Neutrophil (primary cell): ENCODE data around the gene KLHL1.

Experiments
- H3K27ac ChIP-seq: fragments of 200-600 bp; sonication (generic); 2 replicates; pipeline ENCODE4 v1.5.1; 2016; ENCODE audit warnings: mild to moderate bottlenecking, moderate library complexity
- H3K27me3 ChIP-seq: fragments of 200-600 bp; sonication (generic); 2 replicates; pipeline ENCODE4 v1.6.0; 2016; ENCODE audit warnings: mild to moderate bottlenecking
- H3K36me3 ChIP-seq: fragments of 200-600 bp; sonication (generic); 2 replicates; pipeline ENCODE4 v1.5.1; 2017
- H3K4me1 ChIP-seq, 2 experiments: fragments of 200-600 bp in 1 of 2; sonication (generic) in 1 of 2; 1 replicate in 1 of 2; 2 replicates in 1 of 2; pipeline versions ENCODE4 v1.5.1 to v1.6.1; 2013 to 2016; ENCODE audit warnings: low read depth in 1 of 2, low read length in 1 of 2, mild to moderate bottlenecking in 1 of 2, moderate library complexity in 1 of 2; ENCODE audit not compliant: control insufficient read depth in 1 of 2, insufficient read depth in 1 of 2
- H3K4me3 ChIP-seq, 2 experiments: fragments of 200-600 bp in 1 of 2; sonication (generic) in 1 of 2; 1 replicate in 1 of 2; 2 replicates in 1 of 2; pipeline ENCODE4 v1.5.1; 2013 to 2016; ENCODE audit warnings: low read depth in 1 of 2, low read length in 1 of 2, mild to moderate bottlenecking in 1 of 2, moderate library complexity in 1 of 2
- H3K9me3 ChIP-seq: fragments of 200-600 bp; sonication (generic); 2 replicates; pipeline ENCODE4 v1.5.1; 2016
- CTCF ChIP-seq: fragments of 200-600 bp; sonication (generic); IDR thresholded peaks from 2 replicates; pipeline ENCODE4 v1.5.1; 2016; ENCODE audit warnings: antibody characterized with exemption

Gene KLHL1

GRCh38 chr13:69947582-69947981 lies 160.7 kb downstream of the KLHL1 start:
- Histone ChIP-seq H3K4me3 (no peak overlapping the region), H3K27ac (no peak overlapping the region), H3K36me3 (no peaks in the 10 kb centered on the region), H3K27me3 (no peaks in the 10 kb centered on the region), H3K9me3 (no peaks in the 10 kb centered on the region), H3K4me1 (no peaks in the 10 kb centered on the region)
- TF ChIP-seq CTCF = no peak

DNA sequence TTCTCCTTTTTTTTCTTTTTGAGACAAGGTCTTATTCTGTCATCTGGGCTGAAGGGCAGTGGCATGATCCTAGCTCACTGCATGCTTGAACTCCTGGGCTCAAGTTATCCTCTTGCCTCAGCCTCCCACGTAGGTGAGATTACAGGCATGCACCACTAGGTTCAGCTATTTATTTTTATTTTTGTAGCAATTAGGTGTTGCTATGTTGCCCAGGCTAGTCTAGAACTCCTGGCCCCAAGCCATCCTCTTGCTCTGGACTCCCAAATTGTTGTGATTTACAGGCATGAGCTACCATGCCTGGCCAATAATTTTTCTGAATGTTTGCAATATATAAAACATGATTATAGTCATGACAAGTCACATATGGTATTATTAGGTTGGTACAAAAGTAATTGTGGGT lies 161.7 kb downstream of the KLHL1 start:
- Histone ChIP-seq H3K27me3 (no peaks in the 10 kb centered on the region), H3K27ac (no peak overlapping the region), H3K4me1 (no peaks in the 10 kb centered on the region), H3K4me3 (no peak overlapping the region), H3K36me3 (no peaks in the 10 kb centered on the region), H3K9me3 (no peaks in the 10 kb centered on the region)
- no peak for TF ChIP-seq CTCF

DNA sequence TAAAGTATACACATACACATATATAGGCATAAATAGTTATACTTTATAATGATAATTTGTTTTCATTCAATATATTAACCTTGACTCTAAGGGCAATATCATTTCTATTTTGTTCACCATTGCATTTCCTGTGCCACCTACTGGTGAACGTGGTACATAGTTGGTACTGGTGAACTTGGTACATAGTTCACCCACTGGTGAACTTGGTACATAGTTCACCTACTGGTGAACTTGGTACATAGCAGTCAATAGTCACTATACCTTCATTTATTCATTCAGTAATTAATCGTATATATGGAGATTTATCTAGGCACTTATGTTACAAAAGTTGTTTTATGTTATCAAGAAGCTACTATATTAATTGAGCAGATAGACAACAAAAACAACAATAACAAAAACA lies 173.2 kb downstream of the KLHL1 start:
- no peaks in the 10 kb centered on the region for H3K4me1 ChIP-seq
- H3K4me3 ChIP-seq = no peak overlapping the region
- H3K27me3 ChIP-seq = no peaks in the 10 kb centered on the region
- H3K9me3 ChIP-seq = no peaks in the 10 kb centered on the region
- H3K27ac ChIP-seq = no peak overlapping the region
- no peaks in the 10 kb centered on the region for H3K36me3 ChIP-seq
- TF ChIP-seq CTCF = no peak

DNA sequence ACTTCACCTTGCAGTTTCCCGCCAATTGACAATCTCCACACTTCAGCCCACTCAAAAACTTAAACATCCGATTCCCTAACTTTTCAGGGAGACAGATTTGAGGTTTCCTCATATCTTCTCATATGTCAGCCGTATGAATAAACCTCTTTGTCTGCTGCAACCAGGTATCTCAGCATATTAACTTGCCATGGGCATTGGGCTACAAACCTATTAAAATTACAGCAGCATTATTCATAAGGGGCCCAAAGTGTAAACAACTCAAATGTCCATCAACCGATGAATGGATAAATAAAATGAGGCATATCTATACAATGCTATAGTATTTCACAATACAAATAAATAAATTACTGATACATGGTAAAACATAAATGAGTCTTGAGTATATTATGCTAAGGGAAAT lies 180.0 kb downstream of the KLHL1 start:
- Histone ChIP-seq H3K27ac (no peak overlapping the region), H3K36me3 (no peaks in the 10 kb centered on the region), H3K9me3 (no peaks in the 10 kb centered on the region), H3K4me1 (no peaks in the 10 kb centered on the region), H3K27me3 (no peaks in the 10 kb centered on the region), H3K4me3 (no peak overlapping the region)
- TF ChIP-seq CTCF = no peak

- Histone ChIP-seq H3K4me3 (no peak overlapping the region), H3K9me3 (no peaks in the 10 kb centered on the region), H3K36me3 (no peaks in the 10 kb centered on the region), H3K27me3 (no peaks in the 10 kb centered on the region), H3K27ac (no peak overlapping the region), H3K4me1 (no peaks in the 10 kb centered on the region)
- TF ChIP-seq CTCF = no peak
Observed at GRCh38 chr13:69921156-69921555, 187.1 kb downstream of the KLHL1 start.

DNA sequence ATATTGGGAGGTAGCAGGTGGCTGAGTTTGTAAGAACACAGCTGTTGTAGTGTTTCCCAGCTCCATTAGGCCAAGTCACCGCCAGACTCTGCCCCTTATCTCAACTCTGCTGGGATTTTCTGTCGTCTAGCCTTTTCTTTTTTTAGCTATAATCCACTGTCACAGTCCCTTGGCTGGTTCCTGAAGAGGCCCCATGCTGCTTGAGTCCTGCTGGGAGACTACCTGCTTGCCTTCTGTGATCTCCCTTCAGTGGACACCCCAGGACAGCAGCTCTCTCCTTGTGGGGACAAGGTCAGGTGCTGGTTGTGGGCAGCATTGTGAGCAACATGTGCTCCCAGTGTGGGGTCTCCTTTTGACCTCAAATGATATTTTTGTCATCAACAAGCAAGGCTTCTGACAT lies 195.6 kb downstream of the KLHL1 start:
- no peaks in the 10 kb centered on the region for H3K27me3 ChIP-seq
- TF ChIP-seq CTCF = no peak
- H3K4me3 ChIP-seq = no peak overlapping the region
- H3K9me3 ChIP-seq = no peaks in the 10 kb centered on the region
- no peak overlapping the region for H3K27ac ChIP-seq
- H3K36me3 ChIP-seq = no peaks in the 10 kb centered on the region
- H3K4me1 ChIP-seq = no peaks in the 10 kb centered on the region
